Central memory CD8-positive, alpha-beta T cell (primary cell): Measurements from ENCODE around the gene MT3.
A peak's percentile ranks its signal among the peaks of the same experiment; 100 is the strongest.

Experiments used
- ATAC-seq: fragments of 150-1000 bp; cut with Tn5 transposase; replicated peaks from 2 replicates; pipeline ENCODE4 v1.10.0; 2022; ENCODE audit warnings: mild to moderate bottlenecking, moderate FRiP score, moderate number of reproducible peaks; ENCODE audit not compliant: poor library complexity, severe bottlenecking; ENCODE audit errors: extremely low read depth
- DNase-seq, 2 donors: peaks; one replicate each; pipeline ENCODE4 v3.0.0; 2021; ENCODE audit warnings: low spot score in 2 of 2
- H3K27ac Mint-ChIP-seq: one replicate; pipeline ENCODE4 v1.8.0; 2022; ENCODE audit warnings: low read depth, mild to moderate bottlenecking, moderate library complexity, mixed read lengths
- H3K27me3 Mint-ChIP-seq: one replicate; pipeline ENCODE4 v1.8.0; 2022; ENCODE audit warnings: mixed read lengths
- H3K36me3 Mint-ChIP-seq: one replicate; pipeline ENCODE4 v1.8.0; 2022; ENCODE audit warnings: mild to moderate bottlenecking, moderate library complexity, mixed read lengths; ENCODE audit not compliant: insufficient read depth
- H3K4me1 Mint-ChIP-seq: one replicate; pipeline ENCODE4 v1.8.0; 2022; ENCODE audit warnings: mixed read lengths
- H3K4me3 Mint-ChIP-seq: one replicate; pipeline ENCODE4 v1.8.0; 2022; ENCODE audit warnings: mild to moderate bottlenecking, moderate library complexity, mixed read lengths
- H3K9me3 Mint-ChIP-seq: one replicate; pipeline ENCODE4 v1.8.0; 2022; ENCODE audit warnings: mixed read lengths

The MT3 gene

GRCh38 chr16:56607675-56608042 lies 18.3 kb downstream of the MT3 start:
- ATAC-seq (no peak), DNase-seq (no peak)
- Mint-ChIP-seq H3K4me3 (peak overlapping the region; percentile 98), H3K9me3 (no peaks in the 10 kb centered on the region), H3K4me1 (peaks cover 51% of the 10 kb centered on the region), H3K36me3 (peaks cover 5% of the 10 kb centered on the region), H3K27me3 (no peaks in the 10 kb centered on the region), H3K27ac (peak overlapping the region; percentile 93)

GRCh38 chr16:56608043-56608875 lies 18.9 kb downstream of the MT3 start, which contains the start of gene MT2A:
Gene MT2A, plus strand, starts transcription at chr16:56608584. Its CDS starts 72 bp downstream, at chr16:56608656.
- H3K36me3 Mint-ChIP-seq, result peaks cover 5% of the 10 kb centered on the region

GRCh38 chr16:56608876-56609462 lies 19.6 kb downstream of the MT3 start:
- Mint-ChIP-seq H3K36me3 (peaks cover 5% of the 10 kb centered on the region), H3K9me3 (no peaks in the 10 kb centered on the region), H3K4me1 (peaks cover 51% of the 10 kb centered on the region), H3K4me3 (peak overlapping the region; percentile 98), H3K27ac (peak overlapping the region; percentile 91), H3K27me3 (no peaks in the 10 kb centered on the region)
- DNase-seq (no peak), ATAC-seq (no peak)

More at GRCh38 chr16:56608043-56608875, 18.9 kb downstream of the MT3 start, which contains the start of gene MT2A:
- DNase-seq (peak; percentile 67 to 77), ATAC-seq (peak; percentile 82)
- H3K27ac Mint-ChIP-seq, result peak within 1 kb of the TSS; percentile 93
- peak within 1 kb of the TSS; percentile 98 for H3K4me3 Mint-ChIP-seq
- H3K4me1 Mint-ChIP-seq, result peaks cover 51% of the 10 kb centered on the region
- H3K9me3 Mint-ChIP-seq, result no peaks in the 10 kb centered on the region
- no peaks in the 10 kb centered on the region for H3K27me3 Mint-ChIP-seq

- ATAC-seq, result peak; percentile 57
- Mint-ChIP-seq H3K36me3 (peaks cover 5% of the 10 kb centered on the region), H3K27me3 (no peaks in the 10 kb centered on the region)
These were observed 20.2 kb downstream of the MT3 start for GRCh38 chr16:56609463-56609921.

GRCh38 chr16:56610017-56610608 lies 20.8 kb downstream of the MT3 start:
- H3K36me3 Mint-ChIP-seq, result peaks cover 5% of the 10 kb centered on the region
- no peaks in the 10 kb centered on the region for H3K9me3 Mint-ChIP-seq
- H3K27ac Mint-ChIP-seq, result peak overlapping the region; percentile 91
- no peaks in the 10 kb centered on the region for H3K27me3 Mint-ChIP-seq
- H3K4me3 Mint-ChIP-seq, result peak overlapping the region; percentile 98
- peaks cover 51% of the 10 kb centered on the region for H3K4me1 Mint-ChIP-seq
- peak; percentile 66 for ATAC-seq
- DNase-seq, result peak in 1 of 2 donors; percentile 66

More at GRCh38 chr16:56609463-56609921, 20.2 kb downstream of the MT3 start:
- DNase-seq, result peak in 1 of 2 donors; percentile 59
- Mint-ChIP-seq H3K4me1 (peaks cover 51% of the 10 kb centered on the region), H3K9me3 (no peaks in the 10 kb centered on the region), H3K4me3 (peak overlapping the region; percentile 98), H3K27ac (peak overlapping the region; percentile 91)

- DNase-seq, result no peak
- H3K4me3 Mint-ChIP-seq, result peak overlapping the region; percentile 98
- H3K4me1 Mint-ChIP-seq, result peaks cover 51% of the 10 kb centered on the region
- H3K36me3 Mint-ChIP-seq, result peaks cover 5% of the 10 kb centered on the region
- no peaks in the 10 kb centered on the region for H3K27me3 Mint-ChIP-seq
- H3K9me3 Mint-ChIP-seq, result no peaks in the 10 kb centered on the region
- ATAC-seq, result peak; percentile 29
- peak overlapping the region; percentile 91 for H3K27ac Mint-ChIP-seq
These were observed 21.3 kb downstream of the MT3 start for GRCh38 chr16:56610609-56611111.

GRCh38 chr16:56611281-56611833 lies 22.0 kb downstream of the MT3 start:
- DNase-seq (no peak), ATAC-seq (no peak)
- Mint-ChIP-seq H3K36me3 (peaks cover 5% of the 10 kb centered on the region), H3K27ac (peak overlapping the region; percentile 91), H3K9me3 (no peaks in the 10 kb centered on the region), H3K4me3 (peak overlapping the region; percentile 98), H3K4me1 (peaks cover 46% of the 10 kb centered on the region), H3K27me3 (no peaks in the 10 kb centered on the region)

- Mint-ChIP-seq H3K4me3 (no peak overlapping the region), H3K36me3 (peaks cover 3% of the 10 kb centered on the region), H3K27ac (peak overlapping the region; percentile 64), H3K27me3 (peaks cover 14% of the 10 kb centered on the region), H3K4me1 (peaks cover 27% of the 10 kb centered on the region), H3K9me3 (no peaks in the 10 kb centered on the region)
- ATAC-seq (no peak), DNase-seq (no peak)
These were observed 24.4 kb downstream of the MT3 start for GRCh38 chr16:56613706-56614105.

GRCh38 chr16:56614549-56614991 lies 25.2 kb downstream of the MT3 start:
- H3K27me3 Mint-ChIP-seq, result peaks cover 14% of the 10 kb centered on the region
- no peak for DNase-seq
- H3K4me1 Mint-ChIP-seq, result peaks cover 18% of the 10 kb centered on the region
- H3K27ac Mint-ChIP-seq, result no peak overlapping the region
- no peaks in the 10 kb centered on the region for H3K36me3 Mint-ChIP-seq
- no peak for ATAC-seq
- H3K9me3 Mint-ChIP-seq, result no peaks in the 10 kb centered on the region
- H3K4me3 Mint-ChIP-seq, result no peak overlapping the region

- no peak overlapping the region for H3K4me3 Mint-ChIP-seq
- peaks cover 14% of the 10 kb centered on the region for H3K27me3 Mint-ChIP-seq
- ATAC-seq (no peak), DNase-seq (no peak)
- H3K27ac Mint-ChIP-seq, result no peak overlapping the region
- no peaks in the 10 kb centered on the region for H3K36me3 Mint-ChIP-seq
- H3K4me1 Mint-ChIP-seq, result peaks cover 12% of the 10 kb centered on the region
- H3K9me3 Mint-ChIP-seq, result no peaks in the 10 kb centered on the region
These were observed 26.0 kb downstream of the MT3 start for GRCh38 chr16:56615353-56615752.

GRCh38 chr16:56616608-56617211 lies 27.4 kb downstream of the MT3 start:
- Mint-ChIP-seq H3K27ac (no peak overlapping the region), H3K4me3 (peak overlapping the region; percentile 44), H3K9me3 (no peaks in the 10 kb centered on the region), H3K36me3 (no peaks in the 10 kb centered on the region), H3K27me3 (peaks cover 14% of the 10 kb centered on the region), H3K4me1 (no peaks in the 10 kb centered on the region)
- ATAC-seq, result no peak
- no peak for DNase-seq
